ENCODE measurements around the gene GPR101. TPM values are rescaled to one million over a fixed set of nuclear protein-coding genes. Genes with fewer than 3 reads are reported as not detected.
"Not testable (repeated sequence)": the region's sequence is repeated elsewhere in the genome, so short reads cannot be mapped to it uniquely, and the experiment has no call there.

GPR101 gene
- total RNA-seq, 1 donor from 2014 or later = not detected

DNA sequence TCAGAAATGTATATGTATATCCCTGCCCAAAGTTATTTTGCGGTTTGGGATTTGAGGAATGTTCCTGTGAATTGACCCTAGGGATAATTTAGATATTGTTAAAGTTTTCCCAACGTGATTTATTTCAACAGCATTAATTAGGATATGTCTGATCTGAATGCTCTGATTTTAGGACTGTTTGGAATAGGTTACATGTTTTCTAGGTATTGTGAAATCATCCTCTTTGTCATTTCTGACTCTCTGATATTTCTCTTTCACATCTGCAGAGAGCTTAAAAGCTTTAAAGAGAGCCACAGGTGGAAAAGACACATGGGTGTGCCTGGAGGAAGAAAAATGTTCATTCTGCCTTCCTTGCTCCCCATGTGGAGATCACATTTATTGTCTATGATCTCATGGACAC, 5.1 kb downstream of the GPR101 start:
- no peak for DNase-seq (ENCODE audit: low spot score)

DNA sequence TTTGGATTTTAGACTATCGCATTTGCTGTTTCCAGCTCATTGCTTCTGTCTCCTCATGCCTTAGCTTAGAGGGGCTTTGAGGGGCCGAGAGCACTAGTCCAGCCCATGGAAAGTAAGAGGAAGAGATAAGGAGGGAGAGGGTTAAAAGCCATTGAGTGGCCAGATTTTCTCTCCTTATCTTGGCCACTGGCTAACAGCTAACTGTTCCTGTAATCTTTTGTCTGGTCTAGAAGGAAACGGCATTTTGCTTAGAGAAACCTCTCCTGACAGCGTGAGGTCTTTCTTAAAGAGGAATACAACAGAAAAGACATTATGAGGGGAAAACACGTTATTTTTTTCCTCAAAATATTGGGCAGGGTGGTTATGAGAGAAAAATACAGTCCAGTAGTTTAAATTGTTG, 7.9 kb downstream of the GPR101 start:
- DNase-seq (ENCODE audit: low spot score) = no peak

DNA sequence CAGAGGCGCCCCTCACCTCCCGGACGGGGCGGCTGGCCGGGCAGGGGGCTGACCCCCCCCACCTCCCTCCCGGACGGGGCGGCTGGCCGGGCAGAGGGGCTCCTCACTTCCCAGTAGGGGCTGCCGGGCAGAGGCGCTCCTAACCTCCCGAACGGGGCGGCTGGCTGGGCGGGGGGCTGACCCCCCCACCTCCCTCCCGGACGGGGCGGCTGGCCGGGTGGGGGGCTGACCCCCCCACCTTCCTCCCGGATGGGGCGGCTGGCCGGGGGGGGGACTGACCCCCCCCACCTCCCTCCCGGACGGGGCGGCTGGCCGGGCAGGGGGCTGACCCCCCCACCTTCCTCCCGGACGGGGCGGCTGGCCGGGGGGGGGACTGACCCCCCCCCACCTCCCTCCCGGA, 33.6 kb downstream of the GPR101 start:
- not testable (repeated sequence) for DNase-seq (ENCODE audit: low spot score)

DNA sequence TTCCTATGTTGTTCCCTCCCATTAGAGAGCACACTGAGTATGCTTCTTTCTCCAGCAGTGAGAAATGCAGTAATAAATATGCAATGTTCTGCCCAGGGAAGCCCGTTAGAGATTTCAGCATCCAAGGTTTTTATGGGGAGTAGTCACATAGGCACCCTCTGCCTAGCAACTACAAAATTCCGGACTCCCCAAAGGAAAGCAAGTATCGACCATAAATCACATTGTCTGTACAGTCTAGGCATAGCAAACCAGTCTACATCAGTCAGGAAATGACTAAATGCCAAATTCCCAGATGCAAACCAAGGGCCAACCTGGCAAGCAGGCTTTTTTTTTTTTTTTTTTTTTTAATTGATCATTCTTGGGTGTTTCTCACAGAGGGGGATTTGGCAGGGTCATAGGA, 34.8 kb downstream of the GPR101 start:
- DNase-seq (ENCODE audit: low spot score) = no peak

Other genes starting within 250 kb of the GPR101 start
- 109 TPM for gene RBMX, start 153.3 kb downstream of the GPR101 start, total RNA-seq